ENCODE data around the gene E2F3.

DNA sequence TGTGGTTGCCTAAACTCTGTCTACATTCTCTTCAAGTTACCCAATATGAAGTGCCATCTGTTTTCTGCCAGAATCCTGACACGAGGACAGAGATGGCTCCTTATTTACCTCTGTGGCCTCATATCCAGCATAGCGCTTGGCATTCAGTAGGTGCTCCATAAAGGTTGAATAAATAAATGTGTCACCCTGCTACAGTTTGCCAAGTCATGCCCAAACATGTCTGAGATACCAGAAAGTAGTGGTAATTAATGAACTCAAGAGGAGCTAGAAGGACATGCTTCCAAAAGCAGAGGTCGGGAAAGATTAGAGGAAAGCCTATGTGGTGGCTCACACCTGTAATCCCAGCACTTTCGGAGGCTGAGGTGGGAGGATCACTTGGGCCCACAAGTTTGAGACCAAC, 30.9 kb upstream of the E2F3 start:
- TF ChIP-seq, protein P1, sequence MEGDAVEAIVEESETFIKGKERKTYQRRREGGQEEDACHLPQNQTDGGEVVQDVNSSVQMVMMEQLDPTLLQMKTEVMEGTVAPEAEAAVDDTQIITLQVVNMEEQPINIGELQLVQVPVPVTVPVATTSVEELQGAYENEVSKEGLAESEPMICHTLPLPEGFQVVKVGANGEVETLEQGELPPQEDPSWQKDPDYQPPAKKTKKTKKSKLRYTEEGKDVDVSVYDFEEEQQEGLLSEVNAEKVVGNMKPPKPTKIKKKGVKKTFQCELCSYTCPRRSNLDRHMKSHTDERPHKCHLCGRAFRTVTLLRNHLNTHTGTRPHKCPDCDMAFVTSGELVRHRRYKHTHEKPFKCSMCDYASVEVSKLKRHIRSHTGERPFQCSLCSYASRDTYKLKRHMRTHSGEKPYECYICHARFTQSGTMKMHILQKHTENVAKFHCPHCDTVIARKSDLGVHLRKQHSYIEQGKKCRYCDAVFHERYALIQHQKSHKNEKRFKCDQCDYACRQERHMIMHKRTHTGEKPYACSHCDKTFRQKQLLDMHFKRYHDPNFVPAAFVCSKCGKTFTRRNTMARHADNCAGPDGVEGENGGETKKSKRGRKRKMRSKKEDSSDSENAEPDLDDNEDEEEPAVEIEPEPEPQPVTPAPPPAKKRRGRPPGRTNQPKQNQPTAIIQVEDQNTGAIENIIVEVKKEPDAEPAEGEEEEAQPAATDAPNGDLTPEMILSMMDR (IDR thresholded peaks at IDR 0.05; ENCODE audit: borderline replicate concordance, extremely low read depth, low read length, poor library complexity, severe bottlenecking): no peak
- no peak for TF ChIP-seq EZH2 (IDR thresholded peaks at IDR 0.05; ENCODE audit: borderline replicate concordance, low read depth, low read length, severe bottlenecking)

Measured in DND-41 (cell line).